ENCODE measurements around the gene USP17L15.
"Not testable (repeated sequence)": the region's sequence is repeated elsewhere in the genome, so short reads cannot be mapped to it uniquely, and the experiment has no call there.

DNA sequence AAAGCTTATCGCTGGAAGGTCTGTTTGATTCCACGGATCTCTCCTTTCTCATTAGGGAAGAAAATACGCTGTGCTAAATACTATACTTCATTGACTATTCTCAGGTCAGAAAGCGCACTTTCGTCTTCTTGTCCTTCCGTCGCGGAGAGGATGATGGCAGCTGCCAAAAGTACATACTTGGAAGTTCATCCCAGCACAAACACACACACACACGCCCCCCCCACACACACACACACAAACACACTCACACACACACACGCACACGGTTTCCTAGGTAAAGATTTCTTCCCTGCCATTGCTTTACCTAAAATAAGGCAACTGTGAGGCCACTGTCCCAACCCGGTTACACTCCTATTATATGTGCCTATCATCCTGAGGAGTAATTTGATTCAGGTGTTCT lies 4.3 kb downstream of the USP17L15 start:
- TF ChIP-seq, protein P1, sequence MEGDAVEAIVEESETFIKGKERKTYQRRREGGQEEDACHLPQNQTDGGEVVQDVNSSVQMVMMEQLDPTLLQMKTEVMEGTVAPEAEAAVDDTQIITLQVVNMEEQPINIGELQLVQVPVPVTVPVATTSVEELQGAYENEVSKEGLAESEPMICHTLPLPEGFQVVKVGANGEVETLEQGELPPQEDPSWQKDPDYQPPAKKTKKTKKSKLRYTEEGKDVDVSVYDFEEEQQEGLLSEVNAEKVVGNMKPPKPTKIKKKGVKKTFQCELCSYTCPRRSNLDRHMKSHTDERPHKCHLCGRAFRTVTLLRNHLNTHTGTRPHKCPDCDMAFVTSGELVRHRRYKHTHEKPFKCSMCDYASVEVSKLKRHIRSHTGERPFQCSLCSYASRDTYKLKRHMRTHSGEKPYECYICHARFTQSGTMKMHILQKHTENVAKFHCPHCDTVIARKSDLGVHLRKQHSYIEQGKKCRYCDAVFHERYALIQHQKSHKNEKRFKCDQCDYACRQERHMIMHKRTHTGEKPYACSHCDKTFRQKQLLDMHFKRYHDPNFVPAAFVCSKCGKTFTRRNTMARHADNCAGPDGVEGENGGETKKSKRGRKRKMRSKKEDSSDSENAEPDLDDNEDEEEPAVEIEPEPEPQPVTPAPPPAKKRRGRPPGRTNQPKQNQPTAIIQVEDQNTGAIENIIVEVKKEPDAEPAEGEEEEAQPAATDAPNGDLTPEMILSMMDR (conservative IDR thresholded peaks at IDR 0.05 in 1 of 2, IDR thresholded peaks at IDR 0.05 in 1 of 2; ENCODE audit: extremely low read depth in 1 of 2, insufficient read depth in 1 of 2, low read depth in 1 of 2, low read length in 2 of 2), result not testable (repeated sequence)
- not testable (repeated sequence) for TF ChIP-seq EZH2 (IDR thresholded peaks at IDR 0.05; ENCODE audit: borderline replicate concordance, low read length)
